GM12878 (cell line): ENCODE results near the gene EPHB2.

Experiments
- BRCA1 ChIP-seq: IDR thresholded peaks from 2 replicates; pipeline ENCODE4 v1.6.1; 2011; ENCODE audit warnings: low read depth, low read length, improper control_type of control experiment
- CEBPB ChIP-seq, 2 experiments: fragments of 150-350 bp in 1 of 2; IDR thresholded peaks; 2 replicates each; pipeline ENCODE4 v1.6.1; 2012 to 2014; ENCODE audit warnings: low read depth in 2 of 2, low read length in 2 of 2, borderline replicate concordance in 1 of 2, inconsistent platforms in 1 of 2
- CTCF ChIP-seq, 3 experiments: IDR thresholded peaks in 2 of 3; conservative IDR thresholded peaks in 1 of 3; 2 replicates each; pipeline ENCODE4 v1.5.1; 2011; ENCODE audit warnings: low read depth in 3 of 3, low read length in 3 of 3, mild to moderate bottlenecking in 3 of 3, control low read depth in 2 of 3, moderate library complexity in 2 of 3, inconsistent platforms in 1 of 3, mixed read lengths in 1 of 3; ENCODE audit not compliant: control insufficient read depth in 2 of 3, insufficient read depth in 1 of 3; ENCODE audit errors: extremely low read depth in 1 of 3
- EP300 ChIP-seq, 2 experiments: fragments of 150-350 bp in 1 of 2; IDR thresholded peaks; 2 replicates each; pipeline ENCODE4 v1.6.1; 2011 to 2012; ENCODE audit warnings: low read depth in 2 of 2, low read length in 2 of 2, borderline replicate concordance in 1 of 2, improper control_type of control experiment in 1 of 2, inconsistent platforms in 1 of 2; ENCODE audit not compliant: control insufficient read depth in 1 of 2
- FOXK2 ChIP-seq: fragments of 450-650 bp; IDR thresholded peaks from 2 replicates; pipeline ENCODE4 v1.6.1; 2017; ENCODE audit warnings: mild to moderate bottlenecking, moderate library complexity
- NFYB ChIP-seq: IDR thresholded peaks from 2 replicates; pipeline ENCODE4 v1.6.1; 2011; ENCODE audit warnings: low read depth, mild to moderate bottlenecking, low read length, improper control_type of control experiment, moderate library complexity; ENCODE audit not compliant: insufficient read depth
- POLR2AphosphoS5 ChIP-seq: IDR thresholded peaks from 2 replicates; pipeline ENCODE4 v1.6.1; 2011; ENCODE audit warnings: mild to moderate bottlenecking, low read length, inconsistent platforms
- SREBF1 ChIP-seq: IDR thresholded peaks from 2 replicates; pipeline ENCODE4 v1.6.1; 2012; ENCODE audit warnings: mild to moderate bottlenecking, low read length
- TAF1 ChIP-seq: IDR thresholded peaks from 2 replicates; pipeline ENCODE4 v1.6.1; 2011; ENCODE audit warnings: mild to moderate bottlenecking, low read depth, low read length, borderline replicate concordance
- TARDBP ChIP-seq: IDR thresholded peaks from 2 replicates; pipeline ENCODE4 v1.6.1; 2016; ENCODE audit warnings: borderline replicate concordance
- WRNIP1 ChIP-seq: IDR thresholded peaks from 2 replicates; pipeline ENCODE4 v1.6.1; 2011; ENCODE audit warnings: low read depth, low read length, improper control_type of control experiment, borderline replicate concordance
- ZNF274 ChIP-seq: IDR thresholded peaks from one replicate; pipeline ENCODE4 v1.8.0; 2011; ENCODE audit not compliant: insufficient read length, insufficient read depth
- TF ChIP-seq, protein P1 (sequence below): IDR thresholded peaks from 2 replicates; pipeline ENCODE4 v1.6.1; 2011; ENCODE audit warnings: low read depth, low read length, improper control_type of control experiment, borderline replicate concordance

GRCh38 chr1:22699681-22700520 lies 10.7 kb upstream of the EPHB2 start:
- TF ChIP-seq EP300 (IDR thresholded peaks at IDR 0.05; ENCODE audit: borderline replicate concordance in 1 of 2, control insufficient read depth in 1 of 2, low read depth in 2 of 2, low read length in 2 of 2), result no peak
- no peak for TF ChIP-seq SREBF1
- TF ChIP-seq TARDBP, result no peak
- TF ChIP-seq, protein P1, sequence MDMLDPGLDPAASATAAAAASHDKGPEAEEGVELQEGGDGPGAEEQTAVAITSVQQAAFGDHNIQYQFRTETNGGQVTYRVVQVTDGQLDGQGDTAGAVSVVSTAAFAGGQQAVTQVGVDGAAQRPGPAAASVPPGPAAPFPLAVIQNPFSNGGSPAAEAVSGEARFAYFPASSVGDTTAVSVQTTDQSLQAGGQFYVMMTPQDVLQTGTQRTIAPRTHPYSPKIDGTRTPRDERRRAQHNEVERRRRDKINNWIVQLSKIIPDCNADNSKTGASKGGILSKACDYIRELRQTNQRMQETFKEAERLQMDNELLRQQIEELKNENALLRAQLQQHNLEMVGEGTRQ, result no peak
- no peak for TF ChIP-seq POLR2AphosphoS5
- no peak for TF ChIP-seq CEBPB (IDR thresholded peaks at IDR 0.05; ENCODE audit: borderline replicate concordance in 1 of 2, low read depth in 2 of 2, low read length in 2 of 2)
- no peak for TF ChIP-seq ZNF274
- TF ChIP-seq CTCF (IDR thresholded peaks at IDR 0.05 in 2 of 3, conservative IDR thresholded peaks at IDR 0.05 in 1 of 3; ENCODE audit: control insufficient read depth in 2 of 3, extremely low read depth in 1 of 3, insufficient read depth in 1 of 3, low read depth in 3 of 3, low read length in 3 of 3), result no peak
- TF ChIP-seq NFYB, result no peak
- TF ChIP-seq FOXK2, result no peak
- no peak for TF ChIP-seq TAF1
- no peak for TF ChIP-seq WRNIP1
- no peak for TF ChIP-seq BRCA1
